GM06990 (cell line): Measurements from ENCODE around the gene ARHGAP15.

Experiments used
- DNase-seq: peaks from one replicate; pipeline ENCODE4 v3.0.0-alpha.2; 2011; ENCODE audit not compliant: insufficient read length; ENCODE audit errors: extremely low read depth
- H3K27me3 ChIP-seq: replicated peaks from 2 replicates; pipeline ENCODE4 v1.6.0; 2011; ENCODE audit warnings: low read length; ENCODE audit not compliant: control insufficient read depth, insufficient read depth
- H3K36me3 ChIP-seq: 2 replicates; pipeline ENCODE4 v1.5.1; 2011; ENCODE audit warnings: low read length; ENCODE audit not compliant: control insufficient read depth, insufficient read depth
- H3K4me3 ChIP-seq: replicated peaks from 2 replicates; pipeline ENCODE4 v1.5.1; 2011; ENCODE audit warnings: low read depth, mild to moderate bottlenecking, control low read depth, low read length
- TF ChIP-seq, protein P1 (sequence below): IDR thresholded peaks from 2 replicates; pipeline ENCODE4 v1.5.1; 2011; ENCODE audit warnings: low read length, control low read depth, mild to moderate bottlenecking, inconsistent platforms; ENCODE audit not compliant: insufficient read depth, poor library complexity, severe bottlenecking

Gene ARHGAP15

GRCh38 chr2:143480086-143480485 is 350.9 kb downstream of the ARHGAP15 start:
- H3K36me3 ChIP-seq = no peaks in the 10 kb centered on the region
- TF ChIP-seq, protein P1, sequence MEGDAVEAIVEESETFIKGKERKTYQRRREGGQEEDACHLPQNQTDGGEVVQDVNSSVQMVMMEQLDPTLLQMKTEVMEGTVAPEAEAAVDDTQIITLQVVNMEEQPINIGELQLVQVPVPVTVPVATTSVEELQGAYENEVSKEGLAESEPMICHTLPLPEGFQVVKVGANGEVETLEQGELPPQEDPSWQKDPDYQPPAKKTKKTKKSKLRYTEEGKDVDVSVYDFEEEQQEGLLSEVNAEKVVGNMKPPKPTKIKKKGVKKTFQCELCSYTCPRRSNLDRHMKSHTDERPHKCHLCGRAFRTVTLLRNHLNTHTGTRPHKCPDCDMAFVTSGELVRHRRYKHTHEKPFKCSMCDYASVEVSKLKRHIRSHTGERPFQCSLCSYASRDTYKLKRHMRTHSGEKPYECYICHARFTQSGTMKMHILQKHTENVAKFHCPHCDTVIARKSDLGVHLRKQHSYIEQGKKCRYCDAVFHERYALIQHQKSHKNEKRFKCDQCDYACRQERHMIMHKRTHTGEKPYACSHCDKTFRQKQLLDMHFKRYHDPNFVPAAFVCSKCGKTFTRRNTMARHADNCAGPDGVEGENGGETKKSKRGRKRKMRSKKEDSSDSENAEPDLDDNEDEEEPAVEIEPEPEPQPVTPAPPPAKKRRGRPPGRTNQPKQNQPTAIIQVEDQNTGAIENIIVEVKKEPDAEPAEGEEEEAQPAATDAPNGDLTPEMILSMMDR = no peak
- H3K4me3 ChIP-seq = no peak overlapping the region
- no peak for DNase-seq
- no peaks in the 10 kb centered on the region for H3K27me3 ChIP-seq

DNA sequence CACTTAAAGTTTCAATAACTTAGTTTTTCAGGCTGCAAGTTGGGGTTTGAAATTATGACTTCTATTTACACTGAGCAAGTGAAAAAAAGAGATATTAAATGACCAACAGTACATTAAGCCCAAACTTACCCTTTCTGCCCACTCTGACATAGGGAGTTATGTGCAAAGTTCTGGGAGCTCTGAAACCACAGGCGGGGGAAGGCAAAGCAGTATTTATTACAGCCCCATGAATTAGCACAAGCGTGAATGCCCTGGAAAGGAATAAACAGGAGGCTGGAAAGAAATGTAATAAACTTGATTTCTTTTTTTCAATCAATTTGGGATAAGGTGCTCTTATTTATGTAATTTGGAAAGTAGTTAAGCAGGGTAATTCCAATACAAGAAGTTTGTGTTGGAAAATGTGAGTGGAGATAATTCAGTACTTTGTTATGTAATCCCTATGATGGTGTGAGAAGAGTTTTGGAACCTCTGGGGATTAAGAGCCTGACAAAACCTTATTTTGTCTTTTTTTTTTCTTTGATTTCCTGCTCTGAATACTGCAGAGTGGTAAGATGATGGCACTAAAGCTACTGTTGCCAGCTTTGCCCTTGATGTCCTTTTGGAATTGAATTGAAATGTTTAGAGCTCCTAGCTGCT is 351.5 kb downstream of the ARHGAP15 start:
- DNase-seq = no peak
- Histone ChIP-seq H3K27me3 (no peaks in the 10 kb centered on the region), H3K36me3 (no peaks in the 10 kb centered on the region), H3K4me3 (no peak overlapping the region)
- TF ChIP-seq, protein P1 = no peak

DNA sequence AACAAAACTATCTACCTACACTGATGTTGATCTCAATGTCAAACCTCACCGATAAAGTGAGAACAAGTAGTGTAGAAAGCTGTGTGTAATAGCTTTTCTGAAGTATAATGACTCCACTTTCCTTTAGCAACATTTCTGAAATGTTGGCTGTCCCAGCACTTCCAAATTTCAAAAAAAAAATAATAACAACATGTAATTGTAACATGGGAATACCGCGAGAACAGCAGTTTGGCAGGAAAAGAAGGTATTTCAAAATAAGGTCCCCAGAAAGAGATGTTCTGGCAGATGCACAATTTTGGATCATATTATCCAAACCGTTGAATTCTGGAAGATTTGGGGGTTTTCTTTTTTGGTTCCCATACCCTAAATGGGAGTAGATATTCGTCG is 352.0 kb downstream of the ARHGAP15 start:
- no peak for DNase-seq
- Histone ChIP-seq H3K27me3 (no peaks in the 10 kb centered on the region), H3K4me3 (no peak overlapping the region), H3K36me3 (no peaks in the 10 kb centered on the region)
- TF ChIP-seq, protein P1 = no peak

GRCh38 chr2:143481733-143482132 is 352.5 kb downstream of the ARHGAP15 start:
- H3K4me3 ChIP-seq = no peak overlapping the region
- H3K36me3 ChIP-seq = no peaks in the 10 kb centered on the region
- no peaks in the 10 kb centered on the region for H3K27me3 ChIP-seq
- TF ChIP-seq, protein P1 = no peak
- no peak for DNase-seq

DNA sequence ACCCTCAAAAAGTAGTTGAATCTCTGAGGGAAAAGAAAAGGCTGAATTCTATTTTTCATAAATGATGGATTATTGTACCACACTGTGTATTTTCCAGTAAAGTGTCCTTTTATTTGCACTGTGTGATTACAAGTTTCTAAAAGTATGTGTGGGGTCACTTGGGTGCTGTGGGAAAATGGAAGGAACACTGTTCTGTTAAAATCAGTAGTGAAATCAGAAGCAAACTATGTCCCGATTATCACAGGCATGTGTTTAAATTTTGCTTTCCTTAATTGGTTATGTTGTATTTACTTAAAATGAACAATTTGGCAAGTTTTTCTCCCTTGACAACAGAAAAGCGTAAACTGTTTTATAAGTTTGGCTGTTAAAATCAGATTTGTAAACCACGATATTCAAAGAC is 353.1 kb downstream of the ARHGAP15 start:
- TF ChIP-seq, protein P1 = no peak
- DNase-seq = no peak
- H3K27me3 ChIP-seq = no peaks in the 10 kb centered on the region
- H3K36me3 ChIP-seq = no peaks in the 10 kb centered on the region
- H3K4me3 ChIP-seq = no peak overlapping the region

- Histone ChIP-seq H3K36me3 (no peaks in the 10 kb centered on the region), H3K27me3 (no peaks in the 10 kb centered on the region), H3K4me3 (no peak overlapping the region)
- no peak for DNase-seq
- TF ChIP-seq, protein P1 = no peak
These were observed 353.6 kb downstream of the ARHGAP15 start for GRCh38 chr2:143482771-143483170.
